ENCODE results near the gene PHACTR1.

The PHACTR1 gene

DNA sequence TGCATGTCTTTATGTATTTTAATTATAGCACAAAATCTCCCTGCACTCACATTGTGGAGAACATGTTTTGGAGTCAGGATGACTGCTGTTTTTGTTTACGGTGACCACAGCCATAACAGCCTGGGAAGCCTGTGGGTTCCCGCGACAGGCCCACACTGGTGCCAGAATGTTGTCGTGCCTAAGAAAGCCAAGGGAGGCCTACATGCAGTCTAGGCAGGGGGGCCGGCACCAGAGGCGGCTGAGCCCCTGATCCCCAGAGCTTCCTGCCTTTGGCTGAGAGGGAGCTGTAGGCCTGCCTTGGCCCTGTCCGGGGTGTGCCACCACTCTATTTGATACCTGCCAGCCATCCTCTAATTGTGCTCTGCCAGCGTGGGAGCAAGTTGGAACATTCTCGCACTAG is 565.1 kb downstream of the PHACTR1 start:
- Histone ChIP-seq H3K4me3 (ENCODE audit: insufficient read depth, low read depth, low read length, poor library complexity, severe bottlenecking) (no peak overlapping the region), H3K27me3 (replicated peaks; ENCODE audit: control insufficient read depth, insufficient read depth, low read length, poor library complexity, severe bottlenecking) (no peaks in the 10 kb centered on the region), H3K4me1 (ENCODE audit: control insufficient read depth, insufficient read depth, low read length, poor library complexity, severe bottlenecking) (no peaks in the 10 kb centered on the region), H3K27ac (ENCODE audit: insufficient read depth, low read length, poor library complexity, severe bottlenecking) (no peak overlapping the region), H3K36me3 (ENCODE audit: control insufficient read depth, insufficient read depth, low read length) (no peaks in the 10 kb centered on the region), H3K9me3 (ENCODE audit: control insufficient read depth, low read length) (no peaks in the 10 kb centered on the region)
- no peak for DNase-seq

GRCh38 chr6:13282393-13283069 is 566.0 kb downstream of the PHACTR1 start:
- Histone ChIP-seq H3K4me1 (ENCODE audit: control insufficient read depth, insufficient read depth, low read length, poor library complexity, severe bottlenecking) (no peaks in the 10 kb centered on the region), H3K27ac (ENCODE audit: insufficient read depth, low read length, poor library complexity, severe bottlenecking) (no peak overlapping the region), H3K27me3 (replicated peaks; ENCODE audit: control insufficient read depth, insufficient read depth, low read length, poor library complexity, severe bottlenecking) (no peaks in the 10 kb centered on the region), H3K4me3 (ENCODE audit: insufficient read depth, low read depth, low read length, poor library complexity, severe bottlenecking) (no peak overlapping the region), H3K36me3 (ENCODE audit: control insufficient read depth, insufficient read depth, low read length) (no peaks in the 10 kb centered on the region), H3K9me3 (ENCODE audit: control insufficient read depth, low read length) (no peaks in the 10 kb centered on the region)
- no peak for DNase-seq

GRCh38 chr6:13283331-13283730 is 566.8 kb downstream of the PHACTR1 start:
- Histone ChIP-seq H3K9me3 (ENCODE audit: control insufficient read depth, low read length) (no peaks in the 10 kb centered on the region), H3K36me3 (ENCODE audit: control insufficient read depth, insufficient read depth, low read length) (no peaks in the 10 kb centered on the region), H3K27me3 (replicated peaks; ENCODE audit: control insufficient read depth, insufficient read depth, low read length, poor library complexity, severe bottlenecking) (no peaks in the 10 kb centered on the region), H3K4me1 (ENCODE audit: control insufficient read depth, insufficient read depth, low read length, poor library complexity, severe bottlenecking) (no peaks in the 10 kb centered on the region), H3K4me3 (ENCODE audit: insufficient read depth, low read depth, low read length, poor library complexity, severe bottlenecking) (no peak overlapping the region), H3K27ac (ENCODE audit: insufficient read depth, low read length, poor library complexity, severe bottlenecking) (no peak overlapping the region)
- DNase-seq, result no peak

- Histone ChIP-seq H3K4me1 (ENCODE audit: control insufficient read depth, insufficient read depth, low read length, poor library complexity, severe bottlenecking) (no peaks in the 10 kb centered on the region), H3K27ac (ENCODE audit: insufficient read depth, low read length, poor library complexity, severe bottlenecking) (no peak overlapping the region), H3K36me3 (ENCODE audit: control insufficient read depth, insufficient read depth, low read length) (peaks cover under 1% of the 10 kb centered on the region), H3K4me3 (ENCODE audit: insufficient read depth, low read depth, low read length, poor library complexity, severe bottlenecking) (no peak overlapping the region), H3K27me3 (replicated peaks; ENCODE audit: control insufficient read depth, insufficient read depth, low read length, poor library complexity, severe bottlenecking) (no peaks in the 10 kb centered on the region), H3K9me3 (ENCODE audit: control insufficient read depth, low read length) (no peaks in the 10 kb centered on the region)
- no peak for DNase-seq
Measured at GRCh38 chr6:13284646-13285045, 568.1 kb downstream of the PHACTR1 start.

DNA sequence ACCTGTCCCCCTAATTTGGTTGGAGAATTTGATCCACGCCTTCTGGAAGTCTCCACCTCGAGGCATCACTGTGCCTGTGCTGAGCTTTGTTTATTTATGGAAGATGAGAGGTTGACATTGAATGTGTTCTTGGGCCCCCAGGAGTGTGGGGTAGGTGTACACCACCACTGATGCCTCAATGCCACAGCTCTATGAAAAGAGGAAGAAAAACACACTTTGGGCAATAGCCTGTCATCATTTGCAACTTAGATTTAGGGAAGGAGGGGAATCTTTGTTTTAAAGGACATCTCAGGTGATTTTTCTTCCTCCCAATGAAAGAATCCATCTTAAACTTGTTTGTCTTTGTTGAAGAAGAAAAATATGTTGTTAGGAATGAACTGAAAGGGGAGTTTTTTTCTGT is 569.1 kb downstream of the PHACTR1 start:
- Histone ChIP-seq H3K4me1 (ENCODE audit: control insufficient read depth, insufficient read depth, low read length, poor library complexity, severe bottlenecking) (no peaks in the 10 kb centered on the region), H3K36me3 (ENCODE audit: control insufficient read depth, insufficient read depth, low read length) (peaks cover 4% of the 10 kb centered on the region), H3K9me3 (ENCODE audit: control insufficient read depth, low read length) (no peaks in the 10 kb centered on the region), H3K4me3 (ENCODE audit: insufficient read depth, low read depth, low read length, poor library complexity, severe bottlenecking) (no peak overlapping the region), H3K27me3 (replicated peaks; ENCODE audit: control insufficient read depth, insufficient read depth, low read length, poor library complexity, severe bottlenecking) (no peaks in the 10 kb centered on the region), H3K27ac (ENCODE audit: insufficient read depth, low read length, poor library complexity, severe bottlenecking) (no peak overlapping the region)
- no peak for DNase-seq

- Histone ChIP-seq H3K9me3 (ENCODE audit: control insufficient read depth, low read length) (no peaks in the 10 kb centered on the region), H3K4me1 (ENCODE audit: control insufficient read depth, insufficient read depth, low read length, poor library complexity, severe bottlenecking) (no peaks in the 10 kb centered on the region), H3K27me3 (replicated peaks; ENCODE audit: control insufficient read depth, insufficient read depth, low read length, poor library complexity, severe bottlenecking) (no peaks in the 10 kb centered on the region), H3K36me3 (ENCODE audit: control insufficient read depth, insufficient read depth, low read length) (peaks cover 4% of the 10 kb centered on the region), H3K27ac (ENCODE audit: insufficient read depth, low read length, poor library complexity, severe bottlenecking) (no peak overlapping the region), H3K4me3 (ENCODE audit: insufficient read depth, low read depth, low read length, poor library complexity, severe bottlenecking) (no peak overlapping the region)
- DNase-seq, result no peak
Measured at GRCh38 chr6:13286181-13286580, 569.6 kb downstream of the PHACTR1 start.

- Histone ChIP-seq H3K9me3 (ENCODE audit: control insufficient read depth, low read length) (no peaks in the 10 kb centered on the region), H3K27ac (ENCODE audit: insufficient read depth, low read length, poor library complexity, severe bottlenecking) (no peak overlapping the region), H3K36me3 (ENCODE audit: control insufficient read depth, insufficient read depth, low read length) (peaks cover 4% of the 10 kb centered on the region), H3K4me1 (ENCODE audit: control insufficient read depth, insufficient read depth, low read length, poor library complexity, severe bottlenecking) (no peaks in the 10 kb centered on the region), H3K4me3 (ENCODE audit: insufficient read depth, low read depth, low read length, poor library complexity, severe bottlenecking) (no peak overlapping the region), H3K27me3 (replicated peaks; ENCODE audit: control insufficient read depth, insufficient read depth, low read length, poor library complexity, severe bottlenecking) (no peaks in the 10 kb centered on the region)
- no peak for DNase-seq
Measured at GRCh38 chr6:13287104-13287503, 570.5 kb downstream of the PHACTR1 start.

GRCh38 chr6:13288481-13288880 is 571.9 kb downstream of the PHACTR1 start:
- Histone ChIP-seq H3K27me3 (replicated peaks; ENCODE audit: control insufficient read depth, insufficient read depth, low read length, poor library complexity, severe bottlenecking) (no peaks in the 10 kb centered on the region), H3K36me3 (ENCODE audit: control insufficient read depth, insufficient read depth, low read length) (peaks cover 15% of the 10 kb centered on the region), H3K4me1 (ENCODE audit: control insufficient read depth, insufficient read depth, low read length, poor library complexity, severe bottlenecking) (no peaks in the 10 kb centered on the region), H3K9me3 (ENCODE audit: control insufficient read depth, low read length) (no peaks in the 10 kb centered on the region), H3K4me3 (ENCODE audit: insufficient read depth, low read depth, low read length, poor library complexity, severe bottlenecking) (no peak overlapping the region), H3K27ac (ENCODE audit: insufficient read depth, low read length, poor library complexity, severe bottlenecking) (no peak overlapping the region)
- DNase-seq, result no peak

DNA sequence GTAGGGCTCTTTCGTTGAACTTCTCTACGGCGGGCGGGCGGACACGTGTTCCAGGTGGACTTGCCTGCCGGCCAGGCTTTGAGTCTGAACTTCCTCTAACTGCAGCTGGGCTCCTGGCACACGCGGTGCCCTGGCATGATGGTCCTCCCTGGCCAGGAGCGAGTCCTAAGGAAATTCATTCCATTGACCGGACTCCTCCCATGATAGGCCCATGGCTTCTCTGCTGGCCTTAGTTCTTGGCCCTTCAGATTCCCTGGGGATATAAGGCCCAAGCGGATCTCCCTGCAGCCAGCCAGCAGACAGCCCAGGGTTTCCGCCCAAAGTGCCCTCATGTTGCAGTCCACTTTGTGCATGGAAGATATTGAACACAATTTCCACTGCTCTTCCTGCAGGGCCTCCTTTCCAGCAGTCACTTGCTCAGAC is 572.4 kb downstream of the PHACTR1 start:
- H3K9me3 ChIP-seq (ENCODE audit: control insufficient read depth, low read length), result no peaks in the 10 kb centered on the region
- H3K4me3 ChIP-seq (ENCODE audit: insufficient read depth, low read depth, low read length, poor library complexity, severe bottlenecking), result no peak overlapping the region
- no peaks in the 10 kb centered on the region for H3K4me1 ChIP-seq (ENCODE audit: control insufficient read depth, insufficient read depth, low read length, poor library complexity, severe bottlenecking)
- H3K36me3 ChIP-seq (ENCODE audit: control insufficient read depth, insufficient read depth, low read length), result peaks cover 16% of the 10 kb centered on the region
- no peak overlapping the region for H3K27ac ChIP-seq (ENCODE audit: insufficient read depth, low read length, poor library complexity, severe bottlenecking)
- no peak for DNase-seq
- no peaks in the 10 kb centered on the region for H3K27me3 ChIP-seq (replicated peaks; ENCODE audit: control insufficient read depth, insufficient read depth, low read length, poor library complexity, severe bottlenecking)

DNA sequence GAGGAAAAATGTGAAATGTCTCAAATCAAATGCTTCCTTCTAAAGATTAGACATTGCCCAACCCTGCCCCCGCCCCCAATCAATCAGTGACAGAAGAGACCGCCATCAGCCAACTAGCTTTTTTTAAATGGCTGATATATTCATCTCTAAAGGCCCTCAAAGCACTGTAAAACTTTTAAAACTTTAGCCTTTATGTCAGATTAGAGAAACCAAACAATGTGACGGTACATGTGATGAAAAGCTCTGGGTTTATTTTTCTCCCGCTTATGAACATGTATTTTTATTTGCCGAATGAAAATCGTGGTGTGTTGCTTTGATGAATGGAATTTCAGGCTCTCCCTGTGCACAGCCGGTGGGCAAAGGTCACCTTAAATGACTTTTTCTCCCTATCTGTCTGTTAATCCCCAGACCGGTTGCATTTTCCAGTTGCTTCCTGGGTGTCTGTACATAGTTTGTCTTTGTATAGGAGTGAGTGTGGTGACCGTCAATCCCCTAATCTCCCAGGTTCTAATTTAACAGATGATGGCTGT is 573.3 kb downstream of the PHACTR1 start:
- no peaks in the 10 kb centered on the region for H3K4me1 ChIP-seq (ENCODE audit: control insufficient read depth, insufficient read depth, low read length, poor library complexity, severe bottlenecking)
- H3K36me3 ChIP-seq (ENCODE audit: control insufficient read depth, insufficient read depth, low read length), result peaks cover 25% of the 10 kb centered on the region
- no peak overlapping the region for H3K4me3 ChIP-seq (ENCODE audit: insufficient read depth, low read depth, low read length, poor library complexity, severe bottlenecking)
- no peak overlapping the region for H3K27ac ChIP-seq (ENCODE audit: insufficient read depth, low read length, poor library complexity, severe bottlenecking)
- no peak for DNase-seq
- H3K9me3 ChIP-seq (ENCODE audit: control insufficient read depth, low read length), result no peaks in the 10 kb centered on the region
- no peaks in the 10 kb centered on the region for H3K27me3 ChIP-seq (replicated peaks; ENCODE audit: control insufficient read depth, insufficient read depth, low read length, poor library complexity, severe bottlenecking)
